GM12875 (cell line): ENCODE results near the gene CRADD.
"Not testable (repeated sequence)": the region's sequence is repeated elsewhere in the genome, so short reads cannot be mapped to it uniquely, and the experiment has no call there.

Source experiments
- H3K4me3 ChIP-seq: one replicate; pipeline ENCODE4 v1.5.1; 2011; ENCODE audit warnings: low read depth, low read length, control low read depth
- TF ChIP-seq, protein P1 (sequence below): IDR thresholded peaks from 2 replicates; pipeline ENCODE4 v1.5.1; 2011; ENCODE audit warnings: low read depth, mild to moderate bottlenecking, control low read depth, inconsistent platforms, low read length, moderate library complexity, borderline replicate concordance; ENCODE audit not compliant: insufficient read depth

Gene CRADD

GRCh38 chr12:93749515-93749914 lies 72.3 kb downstream of the CRADD start:
- H3K4me3 ChIP-seq, result no peak overlapping the region
- TF ChIP-seq, protein P1, sequence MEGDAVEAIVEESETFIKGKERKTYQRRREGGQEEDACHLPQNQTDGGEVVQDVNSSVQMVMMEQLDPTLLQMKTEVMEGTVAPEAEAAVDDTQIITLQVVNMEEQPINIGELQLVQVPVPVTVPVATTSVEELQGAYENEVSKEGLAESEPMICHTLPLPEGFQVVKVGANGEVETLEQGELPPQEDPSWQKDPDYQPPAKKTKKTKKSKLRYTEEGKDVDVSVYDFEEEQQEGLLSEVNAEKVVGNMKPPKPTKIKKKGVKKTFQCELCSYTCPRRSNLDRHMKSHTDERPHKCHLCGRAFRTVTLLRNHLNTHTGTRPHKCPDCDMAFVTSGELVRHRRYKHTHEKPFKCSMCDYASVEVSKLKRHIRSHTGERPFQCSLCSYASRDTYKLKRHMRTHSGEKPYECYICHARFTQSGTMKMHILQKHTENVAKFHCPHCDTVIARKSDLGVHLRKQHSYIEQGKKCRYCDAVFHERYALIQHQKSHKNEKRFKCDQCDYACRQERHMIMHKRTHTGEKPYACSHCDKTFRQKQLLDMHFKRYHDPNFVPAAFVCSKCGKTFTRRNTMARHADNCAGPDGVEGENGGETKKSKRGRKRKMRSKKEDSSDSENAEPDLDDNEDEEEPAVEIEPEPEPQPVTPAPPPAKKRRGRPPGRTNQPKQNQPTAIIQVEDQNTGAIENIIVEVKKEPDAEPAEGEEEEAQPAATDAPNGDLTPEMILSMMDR, result no peak

DNA sequence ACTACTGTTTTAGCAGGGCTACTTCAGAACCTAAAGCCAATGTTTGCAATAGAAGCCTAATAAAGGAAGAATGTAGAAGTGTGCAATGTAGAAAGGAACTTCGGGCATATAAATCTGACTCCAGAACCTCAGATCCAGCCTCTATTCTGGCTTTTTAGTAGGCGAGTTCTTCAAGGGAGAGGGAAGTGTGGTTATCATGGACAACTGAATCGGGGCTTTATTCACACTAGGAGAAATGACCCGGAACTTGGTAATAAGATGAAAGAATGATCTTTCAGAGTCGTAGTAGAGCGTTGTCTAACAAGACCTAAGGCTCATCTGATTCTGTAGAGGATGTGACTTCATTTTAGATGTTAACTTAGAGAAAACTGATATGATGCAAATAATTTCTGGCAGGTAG lies 72.9 kb downstream of the CRADD start:
- TF ChIP-seq, protein P1, result no peak
- no peak overlapping the region for H3K4me3 ChIP-seq

DNA sequence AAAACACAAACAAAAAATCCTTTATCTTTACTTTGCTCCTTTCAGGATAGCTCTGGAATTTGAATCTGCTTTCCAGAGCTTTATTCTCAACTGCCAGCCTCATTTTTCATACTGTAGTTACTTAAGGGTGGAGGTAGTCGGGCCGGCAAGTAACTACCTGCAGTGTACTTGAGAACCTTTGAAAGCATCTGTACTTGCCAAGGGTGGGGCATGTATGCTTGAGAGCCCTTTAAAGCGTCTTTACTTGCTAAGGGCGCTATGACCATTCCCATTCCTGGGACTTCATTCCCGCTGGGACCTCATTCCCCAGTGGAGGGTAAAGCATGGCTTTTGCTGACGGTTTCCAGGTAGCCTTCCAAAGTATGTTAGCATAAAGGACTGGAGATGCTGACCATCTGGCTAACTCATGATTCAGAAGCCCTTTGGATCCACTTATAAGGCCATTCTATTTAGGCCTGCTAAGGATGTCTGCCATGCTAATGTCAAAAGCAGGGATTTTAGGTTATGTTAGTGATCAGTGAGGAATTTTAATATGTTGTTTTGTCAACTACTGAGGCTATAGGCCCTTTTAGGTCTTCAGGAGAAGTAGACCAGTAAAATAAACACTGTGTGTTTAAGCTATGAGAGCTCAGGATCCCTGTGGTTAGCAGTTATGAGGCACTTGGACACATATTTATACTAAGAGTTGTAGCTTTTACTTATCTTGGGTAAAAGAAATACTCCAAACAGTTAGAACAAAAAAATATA lies 74.9 kb downstream of the CRADD start:
- TF ChIP-seq, protein P1, result no peak
- no peak overlapping the region for H3K4me3 ChIP-seq

GRCh38 chr12:93753285-93753684 lies 76.1 kb downstream of the CRADD start:
- H3K4me3 ChIP-seq, result no peak overlapping the region
- TF ChIP-seq, protein P1, result no peak

- TF ChIP-seq, protein P1, result no peak
- H3K4me3 ChIP-seq, result no peak overlapping the region
Measured at GRCh38 chr12:93753838-93754429, 76.8 kb downstream of the CRADD start.

- H3K4me3 ChIP-seq, result not testable (repeated sequence)
Measured at GRCh38 chr12:93754859-93755258, 77.7 kb downstream of the CRADD start.

DNA sequence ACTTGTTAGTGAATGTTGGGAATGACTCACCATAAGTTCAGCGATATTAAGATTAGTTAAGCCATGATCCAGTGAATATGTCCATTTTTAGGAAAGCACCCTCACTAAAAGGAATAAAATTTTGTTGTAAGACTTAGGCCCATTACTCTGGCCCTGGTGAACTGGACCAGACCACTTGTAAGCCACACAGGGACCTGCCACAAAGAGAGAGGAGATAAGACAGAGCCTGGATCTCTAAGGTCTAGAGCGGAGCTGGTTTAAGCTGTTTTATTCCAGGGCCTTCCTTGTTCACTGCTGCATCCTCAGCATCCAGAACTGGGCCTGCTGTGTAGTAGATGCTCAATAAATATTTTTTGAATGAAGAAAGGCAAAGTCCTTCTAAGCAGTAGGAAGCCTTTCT lies 79.1 kb downstream of the CRADD start:
- no peak overlapping the region for H3K4me3 ChIP-seq
- TF ChIP-seq, protein P1, result no peak
